GM21529 (cell line): Measurements from ENCODE around the gene UST.

ENCODE experiments used
- ATAC-seq: cut with Tn5 transposase; IDR thresholded peaks from one replicate; pipeline ENCODE4 v1.9.1; 2021; ENCODE audit not compliant: unreplicated experiment

UST gene

DNA sequence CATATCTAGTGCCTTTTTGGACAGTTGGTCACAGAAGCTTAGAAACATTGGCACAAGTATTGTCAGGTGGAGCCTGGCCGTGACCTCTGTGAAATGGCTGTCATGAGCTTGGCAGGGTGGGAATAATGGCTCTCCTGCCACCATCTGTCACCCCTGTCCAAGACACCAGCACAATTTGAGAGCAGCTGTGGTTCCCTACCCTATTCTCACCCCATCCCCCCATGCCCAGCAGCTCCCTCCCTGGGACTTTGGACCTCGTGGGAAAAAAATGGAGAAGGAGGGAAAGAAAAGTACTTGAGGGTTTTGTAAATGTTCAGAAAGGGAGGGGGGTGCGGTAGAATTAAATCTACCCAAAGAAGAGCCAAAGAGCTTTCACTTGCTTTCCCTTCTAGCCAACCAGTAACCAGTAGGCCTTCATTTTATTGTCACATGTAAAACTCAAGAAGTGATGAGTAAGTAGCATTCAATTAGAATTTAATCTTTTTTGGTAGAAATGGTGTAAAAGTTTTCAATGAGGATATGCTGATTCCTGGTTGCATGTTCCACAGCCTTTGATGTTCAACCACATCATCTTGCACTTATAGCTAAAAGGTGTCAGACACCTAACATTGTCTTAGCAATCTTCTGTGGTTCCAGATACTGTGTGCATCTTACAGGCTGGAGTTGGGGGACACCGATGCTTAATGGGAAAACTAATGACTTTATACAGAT is 307.2 kb downstream of the UST start:
- ATAC-seq: peak; percentile 2

DNA sequence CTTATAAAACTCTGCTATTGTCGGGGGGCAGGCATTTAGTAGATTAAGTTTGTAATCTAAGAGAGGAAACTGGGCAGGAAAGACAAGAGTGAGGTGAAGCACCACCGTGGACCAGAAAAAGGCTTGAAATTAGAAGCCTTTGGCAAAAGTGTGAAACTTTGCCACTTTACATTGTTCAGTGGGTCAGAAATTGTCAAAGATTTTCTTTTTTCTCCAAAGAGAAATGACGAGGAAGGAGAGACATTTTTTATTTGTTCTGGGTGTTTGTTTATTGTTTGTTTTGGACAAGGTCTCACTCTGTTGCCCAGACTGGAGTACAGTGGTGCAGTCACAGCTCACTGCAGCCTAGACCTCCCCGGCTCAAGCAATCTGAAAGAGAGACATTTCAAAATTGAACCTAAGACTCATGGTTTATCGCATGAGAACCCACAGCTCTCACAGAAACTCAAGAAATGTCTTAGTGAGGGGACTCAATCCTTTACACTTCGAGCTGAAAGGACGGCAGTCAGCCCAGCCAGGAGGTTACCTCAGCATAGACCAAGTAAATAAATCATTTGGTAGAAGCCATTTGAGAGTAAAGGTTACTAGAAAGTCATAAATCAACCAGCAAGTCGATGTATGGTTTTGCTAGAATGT is 307.8 kb downstream of the UST start:
- peak; percentile 82 for ATAC-seq

DNA sequence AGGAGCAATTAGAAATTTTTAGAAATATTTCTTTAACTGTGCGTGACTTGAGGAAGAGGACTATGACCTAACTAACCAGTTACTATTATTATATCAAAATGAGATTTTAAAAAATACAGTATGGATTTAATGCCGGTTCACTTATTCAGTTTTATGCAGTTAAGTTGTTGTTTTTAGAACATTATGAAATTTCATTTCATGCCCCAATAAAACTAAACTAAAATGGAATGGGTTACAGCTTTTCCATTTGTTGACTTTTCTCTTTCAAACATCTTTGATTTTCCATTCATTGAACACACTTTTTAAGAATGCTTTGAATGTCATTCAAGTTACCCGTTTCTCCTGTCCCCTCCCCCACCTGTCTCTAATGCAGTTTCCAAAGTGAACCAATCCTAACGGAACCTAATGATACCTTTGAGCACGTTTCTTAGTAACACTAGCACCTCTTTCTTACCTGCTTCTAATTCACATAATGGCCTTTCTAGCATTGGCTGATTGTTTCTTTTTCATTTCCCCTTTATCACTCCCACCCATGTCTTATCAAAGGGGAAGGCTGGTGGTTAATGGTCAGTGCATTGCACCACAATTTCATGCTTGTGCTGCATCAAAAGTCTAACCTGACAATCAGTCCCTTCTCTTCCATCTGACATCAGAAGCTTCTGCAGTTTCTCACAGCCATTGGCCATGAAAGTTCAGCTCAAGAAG is 308.5 kb downstream of the UST start:
- peak; percentile 20 for ATAC-seq

DNA sequence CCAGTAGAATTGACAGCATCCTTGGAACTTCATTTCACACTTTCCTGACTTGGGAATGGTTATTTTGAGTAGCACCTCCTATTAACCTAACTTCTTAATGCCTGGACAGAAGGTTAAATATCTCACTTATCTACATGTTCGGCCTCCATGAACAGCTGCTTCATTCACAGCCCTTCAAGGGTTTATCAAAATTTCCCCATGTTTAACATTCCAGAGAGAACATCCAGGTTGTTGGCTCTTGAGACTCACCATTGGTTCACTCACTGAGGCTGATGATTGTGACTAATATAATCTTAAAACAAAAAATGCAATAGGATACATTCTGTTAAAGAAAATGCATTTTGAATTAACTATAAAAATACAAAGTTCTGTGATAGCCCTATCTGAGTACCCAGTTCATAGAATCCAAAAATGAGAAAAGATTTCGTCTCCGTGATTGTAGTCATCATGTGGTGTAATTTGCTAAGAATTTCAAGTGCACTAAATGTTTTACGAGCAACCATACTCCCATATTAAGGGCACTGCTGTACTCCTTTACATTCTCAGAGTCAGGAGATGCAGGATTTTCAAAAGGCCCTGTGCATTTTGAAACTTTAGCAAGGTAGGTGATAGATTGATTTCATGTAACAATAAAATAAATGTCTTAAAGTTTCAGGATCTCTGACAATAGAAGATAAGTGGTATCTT is 310.1 kb downstream of the UST start:
- no peak for ATAC-seq

DNA sequence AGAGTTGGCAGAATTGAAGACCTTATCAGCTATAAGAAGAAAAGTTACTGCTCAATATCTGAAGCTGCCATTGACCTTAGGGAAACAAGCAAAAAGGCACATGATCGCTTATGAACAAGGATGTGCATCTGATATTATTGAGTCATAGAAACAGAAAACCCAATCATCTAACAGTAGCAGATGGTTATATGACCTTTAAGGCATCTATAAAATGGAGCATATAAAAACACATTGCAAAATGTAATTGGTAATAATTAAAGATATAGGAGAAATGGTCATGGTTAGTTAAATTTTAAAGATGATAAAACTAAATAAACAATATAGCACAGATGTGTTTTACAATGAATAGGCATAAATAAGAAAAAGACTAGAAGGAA is 310.6 kb downstream of the UST start:
- ATAC-seq: no peak

DNA sequence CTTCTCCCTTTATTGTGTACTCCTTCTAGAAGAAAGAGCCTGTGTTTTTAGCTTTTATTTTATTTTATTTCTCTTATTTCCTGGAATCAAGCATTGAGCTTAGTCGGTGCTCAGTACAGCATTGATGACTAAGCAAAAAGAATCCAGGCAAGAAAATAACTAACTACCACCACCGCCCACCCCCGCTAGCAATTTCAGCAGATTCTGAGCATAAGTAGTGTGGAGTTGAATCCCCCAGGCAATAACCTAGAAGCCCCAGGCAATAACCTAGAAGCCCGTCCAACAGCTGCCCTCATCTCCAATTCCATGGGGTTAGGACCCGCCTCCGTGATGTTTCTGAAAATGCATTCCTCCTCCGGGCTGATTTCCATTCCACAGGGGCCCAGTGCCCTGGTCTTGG is 312.7 kb downstream of the UST start:
- ATAC-seq: no peak

DNA sequence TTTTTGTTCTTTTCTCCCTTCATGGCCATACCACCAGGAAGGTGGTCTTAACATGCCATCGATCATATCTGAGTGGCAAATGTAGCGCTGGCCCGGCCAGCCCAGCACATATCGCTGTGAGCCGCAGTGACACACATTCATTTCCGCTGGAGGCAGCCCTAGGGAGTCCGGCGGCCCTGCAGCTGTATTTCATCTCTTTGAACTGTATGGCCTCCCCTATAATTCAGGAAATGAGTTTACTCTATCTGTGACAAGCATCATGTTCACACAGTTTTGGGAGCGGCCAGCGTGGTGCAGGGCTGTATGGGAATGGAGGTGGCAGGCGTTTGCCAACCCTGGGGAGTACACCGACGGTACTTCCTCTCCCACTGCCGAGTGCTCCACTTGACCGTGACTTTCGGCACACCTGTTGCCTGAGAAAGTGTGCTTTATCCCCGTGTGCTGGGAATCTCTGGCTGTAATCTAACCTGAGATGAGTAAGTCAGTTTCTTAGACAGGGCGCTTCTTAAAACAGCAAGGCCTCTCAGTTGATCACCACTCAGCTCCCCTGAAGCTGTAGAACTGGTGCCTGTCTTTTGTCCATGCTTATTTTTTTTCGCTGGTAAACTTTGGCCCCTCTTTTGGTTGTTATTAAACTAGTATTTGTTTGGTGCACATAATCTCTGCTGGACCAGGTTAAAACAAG is 313.6 kb downstream of the UST start:
- ATAC-seq: peak; percentile 82

DNA sequence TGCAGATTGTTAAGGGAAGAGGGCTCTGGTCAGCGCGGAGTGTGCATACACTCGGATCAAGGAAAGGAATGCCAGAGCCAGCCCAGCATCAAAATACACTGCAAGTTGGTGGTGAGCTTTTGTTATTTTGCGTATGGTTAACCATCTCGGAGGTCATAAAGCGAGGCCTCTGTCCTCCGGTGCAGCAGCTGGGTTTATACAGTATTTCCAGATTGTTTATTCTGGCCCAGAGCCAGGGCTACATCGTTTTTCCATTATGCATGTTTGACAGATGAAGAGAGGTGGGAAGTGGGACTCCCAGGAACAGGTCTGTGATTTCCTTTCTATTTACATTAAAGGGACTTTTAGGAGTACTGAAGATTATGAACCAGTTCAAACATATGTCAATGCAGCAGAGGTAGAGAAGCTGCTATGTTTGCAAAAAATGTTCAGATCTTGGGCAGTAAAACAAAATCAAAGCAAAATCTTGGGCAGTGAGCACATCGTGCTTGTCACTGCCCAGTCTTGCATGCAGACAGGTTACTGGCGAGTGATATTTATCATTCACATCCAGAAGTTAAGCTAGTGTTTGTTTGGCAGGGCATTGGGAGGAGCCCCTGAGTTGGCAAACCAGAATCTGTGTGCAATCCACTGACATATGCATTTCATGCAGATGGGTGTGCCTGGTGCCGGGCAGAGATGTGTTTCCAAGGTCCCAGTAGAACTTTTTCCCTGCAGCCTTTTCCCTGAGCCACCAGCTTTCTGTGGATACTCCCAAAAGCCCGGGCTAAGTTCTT is 314.3 kb downstream of the UST start:
- no peak for ATAC-seq

DNA sequence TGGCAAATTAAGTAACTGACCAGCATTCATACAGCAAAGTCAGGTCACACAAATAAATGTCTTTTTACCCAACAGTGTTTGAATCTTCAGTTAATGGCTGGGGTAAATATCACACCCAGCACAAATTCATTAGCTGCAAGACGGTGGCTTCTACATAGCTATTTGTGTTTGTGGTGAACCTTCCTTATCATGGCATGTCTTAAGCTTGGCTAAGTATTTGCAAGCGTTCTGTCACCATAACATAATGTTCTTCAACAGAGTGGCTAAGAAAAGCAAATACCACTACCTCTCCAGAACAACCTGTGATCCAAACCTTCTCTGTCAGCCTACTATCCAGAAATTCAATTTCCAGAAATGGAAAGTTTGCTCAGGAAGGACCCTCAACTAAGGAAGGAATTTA is 315.1 kb downstream of the UST start:
- ATAC-seq: no peak

DNA sequence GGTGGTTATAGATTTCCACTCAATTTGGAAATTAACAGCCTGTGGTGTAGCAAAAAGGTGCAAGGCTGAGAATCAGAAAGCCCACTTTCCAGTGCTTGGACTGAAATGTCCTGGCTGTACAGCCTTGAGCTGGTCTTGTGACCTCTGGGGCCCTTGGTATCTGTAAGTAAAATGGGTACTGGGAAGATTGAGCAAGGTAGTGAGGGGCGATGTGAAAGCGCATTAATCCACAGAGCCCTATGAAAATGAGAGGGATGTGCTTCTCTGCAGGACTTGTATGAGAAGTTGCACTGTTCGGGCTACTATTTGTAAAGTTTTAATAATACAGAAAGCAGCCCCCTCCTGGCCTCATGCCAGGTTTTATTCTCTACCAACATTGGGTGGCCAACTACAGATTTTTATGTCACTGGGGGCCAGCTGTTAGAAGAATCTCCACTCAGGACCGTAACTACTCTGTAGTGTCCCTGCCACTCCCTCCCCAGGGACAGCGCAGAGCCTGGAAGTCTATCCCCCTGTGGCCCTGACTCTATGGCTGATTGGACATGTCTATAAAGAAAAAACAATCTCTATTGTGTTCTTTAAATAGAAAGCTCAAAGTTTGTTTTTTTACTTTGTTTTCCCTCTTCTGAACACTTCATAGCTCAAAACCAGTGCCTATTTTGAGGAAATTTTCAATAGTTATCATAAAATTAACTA is 316.0 kb downstream of the UST start:
- no peak for ATAC-seq

DNA sequence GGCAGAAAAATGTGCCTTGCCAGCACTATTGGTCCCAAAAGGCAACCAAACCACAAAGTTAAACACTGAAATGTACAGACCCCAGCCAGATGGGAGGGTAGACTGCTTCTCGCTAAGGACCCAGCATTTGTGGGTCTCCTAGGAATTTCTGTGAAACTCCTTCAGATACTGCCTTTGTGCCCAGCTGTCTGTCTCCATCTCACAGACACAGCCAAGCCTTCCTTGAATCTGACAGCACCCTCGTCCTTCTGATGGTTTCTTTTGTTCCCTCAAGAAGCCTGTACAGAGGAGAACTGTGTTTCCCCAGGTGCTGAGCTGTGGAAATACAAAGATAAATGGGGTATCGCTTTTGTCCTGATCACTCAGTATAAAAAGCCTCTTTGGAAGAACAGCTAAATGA is 316.6 kb downstream of the UST start:
- no peak for ATAC-seq

DNA sequence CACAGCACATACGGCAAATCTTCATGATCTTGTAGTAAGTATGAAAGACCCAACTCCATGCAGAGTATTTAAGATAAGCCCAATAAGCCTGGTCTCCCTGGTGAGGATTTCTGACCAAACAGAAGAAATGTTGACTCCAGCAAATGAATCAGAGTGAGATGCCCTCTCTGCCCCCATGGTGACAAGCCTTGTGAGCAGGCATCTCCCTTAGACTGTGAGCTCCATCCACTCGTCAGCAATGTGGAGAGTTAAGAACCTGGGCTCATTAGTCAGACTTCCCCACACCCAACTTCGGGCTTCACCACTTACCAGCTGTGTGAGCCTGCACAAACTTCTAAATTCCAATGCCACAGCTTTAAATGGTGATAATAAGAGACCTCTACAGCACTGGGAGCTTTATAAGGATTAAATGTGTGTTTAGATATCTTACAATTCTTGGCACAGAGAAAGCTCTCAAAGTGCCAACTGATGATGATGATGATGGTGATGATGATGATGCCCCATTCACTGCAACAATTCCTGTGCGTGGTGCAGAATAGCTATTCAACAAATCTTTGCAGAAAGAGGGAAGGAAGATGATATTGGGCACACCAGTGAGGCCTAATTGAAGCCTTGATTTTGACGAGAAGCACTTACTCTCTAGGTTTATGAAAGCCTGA is 317.3 kb downstream of the UST start:
- ATAC-seq: no peak

DNA sequence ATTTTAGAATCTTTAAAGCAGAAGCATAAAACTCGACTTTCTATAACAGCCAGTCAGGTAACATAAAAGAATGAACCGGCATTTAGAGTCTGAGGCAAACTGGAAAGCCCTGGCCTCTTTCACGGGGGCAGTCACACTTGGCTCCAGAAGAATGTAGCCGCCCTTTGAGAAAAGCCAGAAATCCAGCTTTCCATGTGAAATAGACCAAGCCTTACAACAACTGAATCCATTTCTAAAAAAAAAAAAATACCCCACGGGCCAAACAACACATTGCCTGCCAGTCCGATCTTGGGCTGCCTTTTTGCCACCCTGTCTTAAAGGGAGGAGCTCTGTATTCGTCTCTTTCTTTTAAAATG is 317.8 kb downstream of the UST start:
- no peak for ATAC-seq

DNA sequence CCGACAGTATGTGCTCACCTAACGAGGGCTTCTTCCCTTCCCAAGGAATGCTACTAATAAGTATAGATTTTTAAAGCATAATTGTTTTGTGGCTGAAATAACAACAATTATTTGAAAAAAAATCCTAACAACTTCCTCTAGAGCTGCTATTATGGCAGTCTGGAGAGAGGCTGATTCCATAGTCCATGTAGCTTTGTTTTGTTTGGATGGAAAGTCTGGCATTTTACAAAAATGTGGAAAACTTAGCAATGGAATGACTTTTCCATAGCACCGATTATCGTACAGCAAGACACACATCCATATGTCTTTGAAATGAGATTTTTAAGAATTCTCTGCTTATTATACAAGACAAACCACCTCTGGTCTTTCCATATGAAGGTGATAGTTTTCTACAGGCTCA is 318.3 kb downstream of the UST start:
- ATAC-seq: no peak

DNA sequence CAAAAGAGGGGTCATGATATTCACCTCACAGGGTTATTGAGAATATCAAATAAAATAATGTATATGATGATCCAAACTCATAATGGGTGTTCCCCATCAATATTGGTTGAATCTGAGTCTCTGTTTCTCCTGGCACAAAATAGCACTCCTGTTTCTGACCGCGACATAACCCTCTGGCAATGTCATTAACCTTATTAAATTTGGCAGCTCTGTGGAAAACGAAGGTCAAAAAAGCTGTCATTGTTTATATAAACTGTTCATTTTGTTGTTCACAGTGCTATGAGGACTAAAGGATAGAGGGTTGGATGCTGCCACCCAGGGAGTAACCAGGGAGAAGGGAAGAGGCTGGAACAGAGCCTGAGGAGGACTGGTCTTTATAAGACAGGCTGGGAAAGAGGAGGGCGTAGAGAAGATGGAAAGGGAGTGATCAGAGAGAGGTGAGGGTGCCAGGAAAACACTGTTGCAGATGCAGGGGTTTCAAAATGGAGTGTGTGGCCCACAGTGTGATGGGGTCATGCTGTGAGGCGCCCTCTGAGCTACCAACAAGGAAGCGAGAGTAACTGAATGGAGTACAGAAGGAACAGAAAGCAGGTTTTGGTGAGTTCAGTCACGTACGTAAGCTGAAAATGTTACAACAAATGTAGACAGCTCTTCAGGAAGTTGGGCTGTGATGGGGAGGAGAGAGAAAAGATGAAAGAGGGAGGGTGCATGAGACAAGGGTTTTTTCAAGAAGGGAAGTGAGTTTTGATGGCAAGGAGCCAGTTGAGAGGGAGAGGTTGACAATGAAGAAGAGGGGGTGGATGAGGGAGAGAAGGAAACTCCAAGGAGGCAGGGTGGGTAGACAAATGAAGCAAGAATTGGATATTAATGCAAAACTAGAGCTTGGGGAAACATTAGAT is 319.1 kb downstream of the UST start:
- ATAC-seq: peak; percentile 98

DNA sequence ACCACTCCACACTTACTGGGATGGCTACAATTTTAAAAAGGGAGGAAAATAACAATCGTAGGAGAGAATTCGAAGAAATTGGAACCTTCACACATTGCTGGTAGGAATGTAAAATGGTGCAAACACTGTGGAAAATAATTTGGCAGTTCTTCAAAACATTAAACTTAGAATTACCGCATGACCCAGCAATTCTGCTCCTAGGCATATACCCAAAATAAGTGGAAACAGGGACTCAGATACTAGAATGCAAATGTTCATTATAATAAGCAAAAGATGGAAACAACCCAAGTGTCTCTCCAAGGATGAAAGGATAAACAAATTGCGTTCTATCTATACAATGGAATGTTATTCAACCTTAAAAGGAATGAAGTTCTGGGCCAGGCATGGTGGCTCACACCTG is 325.2 kb downstream of the UST start:
- no peak for ATAC-seq

DNA sequence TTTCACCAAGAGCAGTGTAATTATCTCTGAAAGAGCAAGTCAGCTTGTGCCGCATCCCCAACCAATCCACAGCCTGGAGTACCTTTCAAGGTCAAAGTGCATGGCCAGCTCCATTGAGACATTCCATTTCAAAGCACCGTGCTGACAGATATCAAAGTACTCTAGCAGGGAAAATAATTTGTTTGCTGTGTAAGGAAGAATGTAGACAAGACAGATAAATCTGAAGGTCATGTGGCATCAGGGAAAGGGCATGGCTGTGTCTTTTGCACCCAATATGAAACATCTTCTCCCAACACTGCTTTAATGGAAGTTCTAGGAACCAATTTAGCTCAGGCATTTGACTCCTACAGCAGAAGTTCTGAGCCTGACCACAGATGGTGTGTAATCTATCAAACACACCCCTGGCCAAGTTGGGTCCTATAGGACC is 328.0 kb downstream of the UST start:
- no peak for ATAC-seq

DNA sequence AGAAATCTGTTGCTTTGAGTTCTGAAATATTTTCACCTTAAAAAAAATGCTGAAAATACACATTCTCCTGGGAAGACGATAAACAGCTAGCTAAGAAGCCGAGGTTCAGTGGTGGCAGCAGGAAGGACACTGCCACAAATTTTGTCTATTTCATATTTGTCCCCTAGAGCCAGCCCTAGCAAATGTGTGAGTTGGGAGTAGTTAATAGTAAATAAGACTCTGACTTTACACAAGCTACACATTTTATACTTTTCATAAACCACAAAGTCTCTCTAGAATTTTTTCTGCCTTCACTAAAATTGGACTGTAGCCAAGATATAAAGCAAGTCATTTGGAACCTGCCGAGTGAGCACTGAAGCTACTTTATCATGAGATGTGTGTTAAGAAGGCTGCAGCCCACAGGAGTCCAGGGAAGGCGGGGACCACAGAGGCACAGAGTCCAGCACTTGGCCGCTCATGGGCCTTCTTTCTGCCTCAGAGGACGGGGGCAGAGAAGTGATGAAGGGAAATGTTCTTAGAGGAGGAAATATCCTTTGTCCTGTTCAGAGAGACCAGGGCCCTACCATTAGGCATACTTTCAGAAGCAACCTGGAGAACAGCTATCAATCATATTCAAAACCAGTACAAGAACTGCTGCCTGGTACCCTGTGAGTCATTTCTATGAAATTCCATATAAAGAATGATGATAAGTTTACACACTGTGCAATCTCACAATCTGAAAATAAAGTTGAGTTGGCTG is 329.0 kb downstream of the UST start:
- no peak for ATAC-seq
